ACHN (cell line): ENCODE measurements around the gene BBLN.
"Not testable (repeated sequence)": the region's sequence is repeated elsewhere in the genome, so short reads cannot be mapped to it uniquely, and the experiment has no call there.

Experiments
- DNase-seq: peaks from one replicate; pipeline ENCODE4 v3.0.0-alpha.2; 2015
- in situ Hi-C: cut with HindIII; loops from 2 replicates; pipeline ENCODE4 v1.10.0; 2017; ENCODE audit warnings: low sequenced_read_pairs, low pct_ligation_motif_present, low pct_unique_long_range_greater_than_20kb

BBLN gene

GRCh38 chr9:128178806-128179431 lies 18.9 kb downstream of the BBLN start:
- in situ Hi-C loops: no loop called here
- DNase-seq: no peak

GRCh38 chr9:128180001-128180400 lies 19.9 kb downstream of the BBLN start:
- in situ Hi-C loops: no loop called here
- DNase-seq: no peak

- in situ Hi-C loops: no loop called here
Measured at GRCh38 chr9:128180447-128180846, 20.4 kb downstream of the BBLN start.

GRCh38 chr9:128181480-128181879 lies 21.4 kb downstream of the BBLN start:
- DNase-seq, in situ Hi-C loops: not testable (repeated sequence)

More at GRCh38 chr9:128180447-128180846, 20.4 kb downstream of the BBLN start:
- no peak for DNase-seq

DNA sequence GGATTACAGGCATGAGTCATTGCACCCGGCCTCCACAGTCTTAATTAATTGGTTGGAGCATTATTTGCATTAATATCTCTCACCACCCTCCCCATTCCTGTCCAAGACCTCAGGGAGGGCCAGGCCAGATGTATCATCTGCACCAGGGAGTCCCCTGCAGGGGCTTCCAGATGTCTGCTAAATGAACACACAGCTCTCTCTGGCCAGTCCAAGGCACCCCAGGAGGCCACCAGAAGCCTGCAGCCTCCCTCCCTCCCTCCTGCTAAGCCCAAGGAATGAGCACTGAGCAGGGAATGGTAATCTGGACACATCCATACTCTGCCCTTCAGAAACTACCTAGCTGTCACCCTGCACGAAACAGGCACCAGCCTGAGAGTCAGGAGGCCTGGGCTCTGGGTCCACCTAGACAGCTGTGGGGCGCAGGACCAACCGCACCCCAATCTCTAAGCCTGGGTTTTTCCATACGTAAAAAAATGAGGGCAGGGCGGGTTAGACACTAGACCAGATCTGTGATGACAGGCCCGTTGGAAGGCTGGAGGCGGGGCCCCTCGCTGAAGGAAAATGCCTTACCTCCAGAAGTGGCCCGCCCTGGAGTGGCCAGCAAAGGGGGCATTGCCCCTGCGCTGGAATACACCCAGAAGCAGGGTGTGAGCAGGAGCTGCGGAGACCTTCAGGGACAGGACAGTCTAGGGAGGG lies 23.0 kb downstream of the BBLN start:
- DNase-seq: no peak
- in situ Hi-C loops: no loop called here

GRCh38 chr9:128185979-128186965 lies 26.2 kb downstream of the BBLN start:
- in situ Hi-C loops: no loop called here

GRCh38 chr9:128187361-128187760 lies 27.3 kb downstream of the BBLN start:
- no peak for DNase-seq
- in situ Hi-C loops: no loop called here

More at GRCh38 chr9:128185979-128186965, 26.2 kb downstream of the BBLN start:
- DNase-seq: no peak

DNA sequence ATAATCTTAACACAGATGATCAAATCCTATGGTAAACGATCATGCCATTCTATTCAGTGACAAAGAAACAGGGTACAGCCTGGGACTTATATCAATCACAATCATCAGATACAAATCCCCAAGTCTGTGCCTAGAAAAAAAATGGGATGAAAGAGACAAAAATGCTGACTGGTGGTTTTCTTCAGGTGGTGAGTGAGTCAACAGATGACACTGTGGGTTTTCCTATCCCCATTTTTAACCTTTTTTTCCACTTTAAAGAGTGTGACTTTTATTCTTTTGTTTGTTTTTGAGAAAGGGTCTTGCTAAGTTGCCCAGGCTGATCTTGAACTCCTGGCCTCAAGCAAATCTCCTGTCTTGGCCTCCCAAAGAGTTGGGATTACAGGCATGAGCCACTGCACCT lies 28.1 kb downstream of the BBLN start:
- in situ Hi-C loops: no loop called here
- DNase-seq: no peak

- no peak for DNase-seq
- in situ Hi-C loops: no loop called here
Measured at GRCh38 chr9:128190013-128190412, 29.9 kb downstream of the BBLN start.

DNA sequence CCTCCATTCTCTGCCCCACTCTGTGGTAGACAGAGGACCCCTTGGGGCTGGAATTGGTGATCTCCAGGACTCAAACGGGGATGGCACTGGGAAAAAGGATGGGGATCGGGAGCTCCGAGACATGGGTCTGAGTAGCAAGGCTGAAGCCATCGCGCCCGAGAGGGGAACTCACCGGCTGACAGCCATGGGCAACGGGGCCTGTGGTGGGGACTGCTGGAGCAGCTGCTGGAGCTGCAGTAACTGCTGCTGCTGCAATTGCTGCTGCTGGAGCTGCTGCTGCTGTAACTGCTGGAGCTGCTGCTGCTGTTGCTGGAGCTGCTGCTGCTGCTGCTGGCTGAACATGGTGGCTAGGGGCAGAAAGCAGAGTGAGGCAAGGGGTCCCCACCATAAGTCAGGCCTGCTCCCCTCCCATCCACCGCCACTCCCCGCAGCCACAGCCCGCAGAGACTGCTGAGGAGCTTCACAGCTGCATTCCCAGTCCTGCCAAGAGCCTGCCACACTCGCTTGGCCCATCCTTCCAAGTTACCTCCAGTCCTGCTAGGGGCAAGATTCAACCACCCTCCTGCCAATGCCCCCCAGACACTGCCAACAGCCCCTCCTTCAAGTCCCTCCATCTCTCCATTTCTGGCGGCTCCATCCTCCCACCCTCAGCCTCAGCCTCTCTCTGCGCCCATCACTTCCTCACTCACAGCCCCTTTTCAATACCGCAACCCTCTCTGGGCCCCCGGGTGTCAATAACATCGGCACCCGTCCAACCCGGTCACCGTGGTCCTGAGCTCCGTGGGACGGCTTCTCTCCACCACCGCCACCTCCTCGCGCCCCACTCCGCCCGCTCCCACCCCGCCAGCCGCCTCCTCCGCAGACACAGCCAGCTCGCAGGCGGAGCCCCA lies 30.7 kb downstream of the BBLN start:
- no peak for DNase-seq
- in situ Hi-C loops: no loop called here

GRCh38 chr9:128191406-128192046 lies 31.5 kb downstream of the BBLN start, which contains the start of gene CIZ1:
CIZ1 (minus strand) TSS chr9:128191572; CDS start chr9:128190857, 715 bp downstream.
- in situ Hi-C loops: no loop called here
- DNase-seq: peak; percentile 74

DNA sequence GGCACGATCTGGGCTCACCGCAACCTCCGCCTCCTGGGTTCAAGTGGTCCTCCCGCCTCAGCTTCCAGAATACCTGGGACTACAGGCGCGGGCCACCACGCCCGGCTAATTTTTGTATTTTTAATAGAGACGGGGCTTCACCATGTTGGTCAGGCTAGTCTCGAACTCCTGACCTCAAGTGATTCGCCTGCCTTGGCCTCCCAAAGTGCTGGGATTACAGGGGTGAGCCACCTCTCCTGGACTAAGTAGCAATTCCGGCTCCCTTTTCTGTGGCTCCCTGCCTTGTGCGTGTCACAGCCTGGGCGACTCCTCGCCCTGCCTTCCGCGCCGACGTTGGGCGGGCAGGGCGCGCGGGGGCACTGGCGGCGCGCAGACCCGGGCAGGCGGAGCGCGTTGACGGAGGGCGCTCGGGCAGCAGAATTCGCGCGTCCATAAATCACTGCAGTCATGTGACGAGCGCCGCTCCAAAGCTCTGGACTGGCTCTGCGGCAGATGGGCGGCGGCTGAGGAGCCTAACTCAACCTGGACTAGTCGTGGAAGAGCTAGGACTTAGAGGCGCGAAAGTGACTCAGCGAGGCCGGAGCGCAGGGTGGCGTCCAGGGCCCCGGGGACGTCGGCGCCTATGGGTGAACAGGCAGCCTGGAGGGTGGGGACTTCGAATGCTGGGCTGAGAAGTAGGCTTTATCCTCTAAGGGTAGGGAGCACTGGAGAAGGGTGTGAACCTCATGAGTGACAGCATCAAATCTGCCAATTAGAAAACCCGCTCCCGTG lies 32.7 kb downstream of the BBLN start:
- in situ Hi-C loops: no loop called here
- DNase-seq: peak; percentile 95

GRCh38 chr9:128193469-128194096 lies 33.5 kb downstream of the BBLN start:
- DNase-seq: no peak
- in situ Hi-C loops: no loop called here

- in situ Hi-C loops: no loop called here
- DNase-seq: no peak
Measured at GRCh38 chr9:128201441-128202369, 41.6 kb downstream of the BBLN start.

DNA sequence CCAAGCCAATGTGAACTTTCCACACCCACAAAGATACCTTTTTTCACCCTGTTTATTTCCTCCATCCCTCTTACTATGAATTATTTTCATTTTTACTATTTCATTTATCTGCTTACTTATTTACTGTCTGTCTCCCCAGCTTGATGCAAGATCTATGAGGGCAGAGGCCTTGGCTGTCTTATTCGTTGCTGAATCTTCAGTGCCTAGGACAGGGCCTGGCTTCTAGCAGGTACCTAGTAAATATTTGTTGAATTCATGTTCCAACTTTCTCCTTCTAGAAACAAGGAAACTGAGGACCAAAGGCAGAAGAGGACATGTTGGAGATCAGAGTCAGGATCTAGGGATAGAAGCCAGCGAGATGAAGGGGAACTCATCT lies 42.6 kb downstream of the BBLN start:
- in situ Hi-C loops: no loop called here
- no peak for DNase-seq
